IPS DF 19.7 (cell line): ENCODE results near the gene HSD17B14.

Experiments used
- DNase-seq: peaks from one replicate; pipeline ENCODE4 v3.0.0-alpha.2; 2013; ENCODE audit warnings: low read depth, low spot score

Gene HSD17B14

GRCh38 chr19:48830088-48830487 lies 6.2 kb downstream of the HSD17B14 start:
- no peak for DNase-seq

- no peak for DNase-seq
Observed at GRCh38 chr19:48826606-48827020, 9.7 kb downstream of the HSD17B14 start.

DNA sequence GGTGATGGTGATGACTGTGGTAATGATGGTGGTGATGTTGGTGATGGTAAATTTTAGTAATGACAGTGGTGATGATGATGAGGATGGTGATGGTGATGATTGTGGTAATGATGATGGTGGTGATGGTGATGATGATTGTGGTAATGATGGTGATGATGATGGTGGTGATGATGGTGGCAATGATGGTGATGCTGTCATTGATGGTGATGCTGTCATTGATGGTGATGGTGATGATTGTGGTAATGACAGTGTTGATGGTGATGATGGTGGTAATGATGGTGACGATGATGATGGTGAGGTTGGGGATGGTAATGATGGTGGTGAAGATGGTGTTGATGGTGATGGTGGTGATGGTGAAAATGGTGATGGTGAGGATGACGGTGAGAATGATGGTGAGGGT lies 13.8 kb downstream of the HSD17B14 start:
- no peak for DNase-seq

GRCh38 chr19:48821633-48822032 lies 14.7 kb downstream of the HSD17B14 start:
- DNase-seq: no peak

DNA sequence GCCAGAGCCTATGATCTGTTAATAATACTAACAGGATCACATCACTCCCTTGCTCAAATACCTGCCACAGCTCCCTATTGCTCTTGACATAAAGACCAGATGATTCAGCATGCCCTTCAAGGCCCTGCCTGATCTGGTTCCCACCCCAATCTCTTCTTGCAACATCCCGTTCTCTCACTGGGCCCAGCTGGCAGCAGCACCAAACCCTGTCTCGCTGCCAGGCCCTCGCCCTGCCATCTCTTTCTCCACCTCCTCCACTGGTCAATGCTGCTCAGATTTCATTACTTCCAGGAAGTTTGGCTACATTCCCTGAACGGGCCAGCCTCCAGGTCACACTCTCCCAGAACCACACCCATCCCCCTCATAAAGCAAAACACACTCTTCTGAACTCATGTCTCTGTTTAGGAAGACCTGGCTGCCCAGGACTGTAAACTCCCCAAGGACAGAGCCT lies 16.9 kb downstream of the HSD17B14 start:
- no peak for DNase-seq

- no peak for DNase-seq
Observed at GRCh38 chr19:48818234-48818820, 18.0 kb downstream of the HSD17B14 start.

DNA sequence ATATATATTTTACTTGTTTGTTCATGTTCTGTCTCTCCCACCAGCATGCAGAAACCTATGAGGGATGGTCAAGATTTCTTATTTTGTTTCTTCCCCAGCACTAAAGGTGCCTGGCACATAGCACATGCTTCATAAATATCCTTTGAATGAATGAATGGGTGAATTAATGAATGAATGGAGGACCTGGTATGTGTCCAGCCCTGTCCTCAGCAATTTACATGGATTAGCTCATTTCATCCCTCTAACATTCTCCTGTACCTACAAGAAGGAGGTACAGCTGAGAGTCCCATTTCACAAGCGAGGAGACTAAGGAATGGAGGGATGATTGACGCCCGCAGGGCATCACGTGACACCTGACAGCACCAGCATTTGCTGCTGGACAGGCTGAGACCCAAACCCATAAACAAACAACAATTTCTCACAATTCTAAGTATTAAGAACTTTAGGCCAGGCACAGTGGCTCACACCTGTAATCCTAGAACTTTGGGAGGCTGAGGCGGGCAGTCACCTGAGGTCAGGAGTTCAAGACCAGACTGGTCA lies 18.6 kb downstream of the HSD17B14 start:
- DNase-seq: no peak

- DNase-seq: no peak
Observed at GRCh38 chr19:48815870-48816501, 20.3 kb downstream of the HSD17B14 start.

DNA sequence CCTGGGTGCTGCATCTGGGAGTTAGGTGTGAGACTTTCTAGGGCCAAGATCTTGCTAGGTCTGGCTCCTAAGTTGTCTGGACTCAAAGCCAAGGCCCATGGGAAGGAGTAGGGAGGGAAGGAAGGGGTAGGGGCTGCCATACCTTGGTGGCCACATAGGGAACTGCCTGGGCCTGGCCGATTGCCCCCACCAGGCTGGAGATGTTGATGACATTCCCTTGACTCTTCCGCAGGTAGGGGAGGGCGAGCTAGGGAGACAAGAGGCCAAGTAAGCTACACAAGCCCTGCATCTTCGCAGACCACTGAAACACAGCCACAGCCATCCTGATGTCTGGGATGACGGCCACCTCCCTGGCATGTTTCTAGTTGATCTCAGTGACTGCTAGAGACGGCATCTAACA lies 21.4 kb downstream of the HSD17B14 start:
- no peak for DNase-seq

DNA sequence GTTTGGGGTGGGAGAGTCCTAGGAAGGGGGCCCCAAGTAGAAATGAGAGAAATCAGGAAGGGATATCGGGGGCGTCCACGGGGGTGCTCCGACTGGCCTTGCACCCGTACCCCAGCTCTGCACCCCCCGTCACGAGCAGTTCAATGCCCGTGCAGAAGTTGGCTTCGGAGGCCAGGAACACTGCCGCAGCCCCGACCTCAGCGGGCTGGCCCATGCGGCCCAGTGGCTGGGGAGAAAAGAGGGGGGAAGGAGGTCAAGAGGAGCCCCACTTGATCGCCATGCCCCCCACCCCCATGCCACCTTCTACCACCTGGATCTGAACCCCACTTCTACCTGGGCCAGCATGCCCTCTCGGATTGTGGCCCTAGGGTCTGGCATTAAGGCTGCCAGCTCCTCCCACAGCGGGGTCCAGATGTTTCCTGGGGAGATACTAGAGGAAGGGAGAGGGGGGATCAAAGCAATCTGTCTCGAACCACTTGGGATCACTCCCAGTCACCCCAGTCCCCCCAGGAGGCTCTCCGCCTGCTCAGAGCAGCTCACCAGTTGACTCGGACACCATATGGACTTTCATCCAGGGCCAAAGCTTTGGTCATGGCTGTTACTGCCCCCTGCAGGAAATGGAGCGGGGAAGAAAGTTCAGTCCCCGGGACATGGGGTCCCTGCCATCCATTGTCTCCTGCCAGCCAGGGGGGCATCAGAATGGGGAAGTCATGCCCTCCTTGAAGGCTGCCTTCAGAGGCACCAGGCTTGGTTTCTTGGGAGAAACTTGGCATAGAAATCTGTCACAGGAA lies 23.0 kb downstream of the HSD17B14 start:
- no peak for DNase-seq

DNA sequence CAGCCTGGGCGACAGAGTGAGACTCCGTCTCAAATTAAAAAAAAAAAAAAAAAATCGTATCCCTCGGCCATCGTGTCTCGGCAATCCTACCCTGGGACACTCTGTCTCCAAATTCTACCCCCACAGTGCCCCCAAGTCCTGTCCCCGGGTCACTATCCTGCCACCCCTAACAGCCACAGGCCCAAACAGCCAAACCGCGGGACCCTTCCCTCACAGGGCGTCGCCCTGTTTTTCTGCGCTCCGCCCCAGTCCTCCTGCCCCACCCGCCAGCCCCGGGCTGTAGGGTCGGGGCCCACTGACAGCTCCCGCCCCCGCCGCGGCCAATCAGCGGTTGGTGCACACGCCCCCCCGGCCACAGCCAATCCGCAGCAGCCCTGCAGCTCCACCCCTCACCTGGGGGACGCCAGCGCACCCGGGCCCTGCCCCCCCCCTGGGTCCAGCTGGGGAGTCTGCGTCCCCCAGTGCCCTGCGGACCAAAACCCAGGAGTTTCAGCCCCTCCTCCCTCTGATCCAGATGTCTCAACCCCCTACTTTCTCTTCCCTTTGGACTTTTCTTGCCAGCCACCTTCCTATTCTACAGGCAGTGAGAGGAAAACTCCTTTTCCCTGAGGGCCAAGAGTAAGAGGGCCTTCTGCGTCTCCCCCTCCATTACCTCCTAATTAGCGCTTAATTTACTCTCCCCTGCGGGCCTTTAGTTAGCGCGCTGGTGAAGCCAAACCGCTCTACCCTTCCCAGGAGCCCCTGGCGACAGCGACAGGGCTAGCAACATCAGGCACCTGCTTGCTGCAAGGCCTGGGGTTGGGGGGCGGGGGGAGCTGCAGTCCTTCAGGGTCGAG lies 24.0 kb downstream of the HSD17B14 start:
- no peak for DNase-seq

GRCh38 chr19:48810151-48810550 lies 26.1 kb downstream of the HSD17B14 start:
- no peak for DNase-seq

GRCh38 chr19:48807590-48808308 lies 28.5 kb downstream of the HSD17B14 start:
- DNase-seq: no peak

GRCh38 chr19:48806818-48807589 lies 29.3 kb downstream of the HSD17B14 start:
- no peak for DNase-seq

DNA sequence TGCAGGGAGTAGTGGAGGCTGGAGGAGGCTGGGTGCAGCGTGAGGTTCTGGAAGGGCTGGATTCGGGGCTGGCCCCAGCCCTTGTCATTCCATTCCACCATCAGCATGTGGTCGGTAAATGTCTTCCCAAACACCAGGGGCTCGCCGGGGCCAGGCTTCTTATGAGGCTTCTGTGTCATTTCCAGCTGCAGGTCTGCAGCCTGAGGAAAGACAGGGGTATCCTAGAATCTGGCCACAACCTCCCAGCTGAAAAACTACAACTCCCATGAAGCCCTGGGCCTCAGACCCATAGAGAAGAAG lies 29.8 kb downstream of the HSD17B14 start:
- no peak for DNase-seq

GRCh38 chr19:48805452-48805851 lies 30.8 kb downstream of the HSD17B14 start:
- DNase-seq: no peak

DNA sequence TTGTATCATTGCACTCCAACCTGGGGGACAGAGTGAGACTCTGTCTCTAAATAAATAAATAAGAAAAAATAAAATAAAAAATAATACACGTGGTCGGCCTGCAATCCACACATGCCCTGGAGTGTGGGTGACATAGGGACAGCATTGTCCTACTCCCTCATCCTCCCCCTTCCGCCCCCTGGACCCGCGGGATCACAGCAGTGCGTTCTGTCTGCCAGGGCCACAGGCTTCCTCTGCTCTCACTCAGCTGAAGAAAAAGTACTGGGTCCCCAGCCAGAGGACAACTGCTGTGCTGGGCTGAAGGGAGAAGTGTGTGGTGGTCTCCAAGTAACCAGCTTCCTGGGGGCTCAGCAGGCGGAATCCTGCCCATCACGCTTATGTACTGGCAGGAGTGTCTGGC lies 31.8 kb downstream of the HSD17B14 start:
- DNase-seq: no peak

- no peak for DNase-seq
Observed at GRCh38 chr19:48802623-48803022, 33.7 kb downstream of the HSD17B14 start.

GRCh38 chr19:48799358-48800300 lies 36.7 kb downstream of the HSD17B14 start:
- DNase-seq: no peak
